SK-N-SH (cell line): ENCODE results near the gene RFPL2. TPM values are rescaled to one million over a fixed set of nuclear protein-coding genes. Genes with fewer than 3 reads are reported as not detected.
"Not testable (repeated sequence)": the region's sequence is repeated elsewhere in the genome, so short reads cannot be mapped to it uniquely, and the experiment has no call there.

ENCODE experiments used
- CTCF ChIA-PET: fragments of 300-600, 350-600 bp; formaldehyde crosslinking; extraction: SDS; loops from one replicate; lab custom pipeline; 2021; lab: Yijun Ruan, JAX
- POLR2A ChIA-PET: fragments of 350-600 bp; sonication (Branson Sonifier 250); formaldehyde crosslinking; extraction: SDS; loops from one replicate; lab custom pipeline; 2020; ENCODE audit warnings: antibody characterized with exemption, inconsistent platforms; lab: Yijun Ruan, JAX
- DNase-seq: peaks from one replicate; pipeline ENCODE4 v3.0.0; 2012
- H2AFZ ChIP-seq: fragments of 200-600 bp; sonication (generic); 2 replicates; pipeline ENCODE4 v1.8.1; 2016; ENCODE audit warnings: antibody characterized with exemption, mild to moderate bottlenecking, low read depth
- H3F3A ChIP-seq: fragments of 200-600 bp; sonication (generic); replicated peaks from 2 replicates; pipeline ENCODE3; 2016; ENCODE audit warnings: antibody characterized with exemption, mild to moderate bottlenecking; ENCODE audit not compliant: insufficient read depth
- H3K27ac ChIP-seq, 2 experiments: fragments of 200-500 bp in 1 of 2; fragments of 200-600 bp in 1 of 2; sonication (Bioruptor generic) in 1 of 2; sonication (generic), shearing (Covaris generic) in 1 of 2; 2 replicates each; pipeline versions ENCODE4 v1.5.1 to v1.6.1; 2014 to 2016; ENCODE audit warnings: low read depth in 2 of 2, inconsistent platforms in 1 of 2, low read length in 1 of 2, mild to moderate bottlenecking in 1 of 2, mixed read lengths in 1 of 2
- H3K27me3 ChIP-seq: fragments of 200-600 bp; sonication (generic), shearing (Covaris generic); 2 replicates; pipeline ENCODE4 v1.6.1; 2016; ENCODE audit warnings: mixed run types; ENCODE audit not compliant: insufficient read depth
- H3K36me3 ChIP-seq, 2 experiments: fragments of 200-500 bp in 1 of 2; fragments of 200-600 bp in 1 of 2; sonication (Bioruptor generic) in 1 of 2; sonication (generic) in 1 of 2; replicated peaks in 1 of 2; 2 replicates each; pipeline versions ENCODE3 to v1.5.1; 2014 to 2016; ENCODE audit warnings: low read length in 1 of 2, mild to moderate bottlenecking in 1 of 2; ENCODE audit not compliant: insufficient read depth in 2 of 2, control insufficient read depth in 1 of 2
- H3K4me1 ChIP-seq, 2 experiments: fragments of 200-500 bp in 1 of 2; fragments of 200-600 bp in 1 of 2; sonication (Bioruptor generic) in 1 of 2; sonication (generic), shearing (Covaris generic) in 1 of 2; 2 replicates each; pipeline versions ENCODE4 v1.5.1 to v1.6.1; 2014 to 2016; ENCODE audit warnings: low read depth in 1 of 2, low read length in 1 of 2, mixed run types in 1 of 2; ENCODE audit not compliant: insufficient read depth in 2 of 2, control insufficient read depth in 1 of 2
- H3K4me2 ChIP-seq: fragments of 200-600 bp; sonication (generic), shearing (Covaris generic); 2 replicates; pipeline ENCODE4 v1.6.1; 2017; ENCODE audit warnings: mixed run types
- H3K4me3 ChIP-seq, 2 experiments: fragments of 200-500 bp in 1 of 2; fragments of 200-600 bp in 1 of 2; sonication (Bioruptor generic) in 1 of 2; sonication (generic), shearing (Covaris generic) in 1 of 2; 2 replicates each; pipeline versions ENCODE4 v1.5.1 to v1.8.1; 2014 to 2016; ENCODE audit warnings: low read depth in 2 of 2, inconsistent platforms in 1 of 2, low read length in 1 of 2, mild to moderate bottlenecking in 1 of 2, mixed read lengths in 1 of 2, moderate library complexity in 1 of 2
- H3K79me2 ChIP-seq: fragments of 200-600 bp; sonication (generic); 2 replicates; pipeline ENCODE4 v1.8.1; 2017; ENCODE audit warnings: mild to moderate bottlenecking; ENCODE audit not compliant: insufficient read depth
- H3K9ac ChIP-seq: fragments of 200-600 bp; sonication (generic); 2 replicates; pipeline ENCODE4 v1.6.1; 2017; ENCODE audit warnings: mixed run types
- H3K9me2 ChIP-seq: fragments of 200-600 bp; sonication (generic); 2 replicates; pipeline ENCODE4 v1.6.1; 2017; ENCODE audit warnings: mixed run types
- H3K9me3 ChIP-seq: fragments of 200-600 bp; sonication (generic); 2 replicates; pipeline ENCODE4 v1.6.1; 2017; ENCODE audit warnings: mixed run types, mild to moderate bottlenecking, moderate library complexity
- H4K20me1 ChIP-seq: fragments of 200-600 bp; sonication (generic); 2 replicates; pipeline ENCODE4 v1.6.1; 2017; ENCODE audit warnings: mild to moderate bottlenecking, mixed run types; ENCODE audit not compliant: insufficient read depth
- ELF1 ChIP-seq: IDR thresholded peaks from 2 replicates; pipeline ENCODE4 v1.4.0; 2012
- EZH2phosphoT487 ChIP-seq: fragments of 200-600 bp; sonication (generic); IDR thresholded peaks from 2 replicates; pipeline ENCODE4 v1.6.1; 2017; ENCODE audit warnings: low read depth, mixed run types, mild to moderate bottlenecking, antibody characterized with exemption, moderate library complexity, borderline replicate concordance
- FOXM1 ChIP-seq: IDR thresholded peaks from 2 replicates; pipeline ENCODE4 v1.4.0; 2012; ENCODE audit warnings: low read depth, mild to moderate bottlenecking
- GABPA ChIP-seq: IDR thresholded peaks from 2 replicates; pipeline ENCODE4 v1.4.0; 2012; ENCODE audit warnings: low read depth, mild to moderate bottlenecking
- GATA2 ChIP-seq: sonication (generic); formaldehyde crosslinking; IDR thresholded peaks from 2 replicates; pipeline ENCODE4 v1.5.0; 2020; ENCODE audit warnings: mild to moderate bottlenecking, missing genetic modification reagents
- IRF3 ChIP-seq: fragments of 150-350 bp; IDR thresholded peaks from 2 replicates; pipeline ENCODE4 v1.6.1; 2016; ENCODE audit warnings: mild to moderate bottlenecking, low read depth, low read length
- JUND ChIP-seq: IDR thresholded peaks from 2 replicates; pipeline ENCODE4 v1.4.0; 2012
- MEF2A ChIP-seq: IDR thresholded peaks from 2 replicates; pipeline ENCODE4 v1.4.0; 2012; ENCODE audit warnings: low read depth, borderline replicate concordance
- MXI1 ChIP-seq: IDR thresholded peaks from 2 replicates; pipeline ENCODE4 v1.6.1; 2012; ENCODE audit warnings: mild to moderate bottlenecking, low read depth, low read length, improper control_type of control experiment
- RAD21 ChIP-seq: IDR thresholded peaks from 2 replicates; pipeline ENCODE4 v1.6.1; 2012; ENCODE audit warnings: mild to moderate bottlenecking, low read length
- RFX5 ChIP-seq: IDR thresholded peaks from 2 replicates; pipeline ENCODE4 v1.6.1; 2012; ENCODE audit warnings: mild to moderate bottlenecking, improper control_type of control experiment, low read length
- RXRA ChIP-seq: IDR thresholded peaks from 2 replicates; pipeline ENCODE4 v1.4.0; 2012; ENCODE audit warnings: low read depth, mild to moderate bottlenecking, borderline replicate concordance
- SIN3A ChIP-seq: IDR thresholded peaks from 2 replicates; pipeline ENCODE4 v1.6.1; 2012; ENCODE audit warnings: low read depth, mild to moderate bottlenecking, low read length, moderate library complexity, borderline replicate concordance
- TCF12 ChIP-seq: IDR thresholded peaks from 2 replicates; pipeline ENCODE4 v1.4.0; 2012
- TEAD4 ChIP-seq: IDR thresholded peaks from 2 replicates; pipeline ENCODE4 v1.4.0; 2012; ENCODE audit warnings: mild to moderate bottlenecking, borderline replicate concordance; ENCODE audit not compliant: insufficient read depth
- USF1 ChIP-seq: IDR thresholded peaks from 2 replicates; pipeline ENCODE4 v1.4.0; 2012; ENCODE audit warnings: low read depth, borderline replicate concordance
- ZBTB33 ChIP-seq: IDR thresholded peaks from 2 replicates; pipeline ENCODE4 v1.4.0; 2012; ENCODE audit warnings: low read depth, borderline replicate concordance
- WGBS: methylation state at CpG from one replicate; pipeline ENCODE4 v1.1.6; 2017; ENCODE audit warnings: low lambda C conversion rate; 5-methylcytosine and 5-hydroxymethylcytosine counted together
- polyA plus RNA-seq, 3 experiments: library from polyadenylated mRNA; depleted of rRNA; stranded (reverse); fragments of >200 nt; gene quantifications; 2 replicates each; pipeline ENCODE4 v1.2.3, GENCODE V29; 2012

RFPL2 gene
- polyA plus RNA-seq, 1 of the 3 experiments (the other 2 are of a cell fraction) = 0.05 TPM

- no peaks in the 10 kb centered on the region for H3K79me2 ChIP-seq
- no peak for DNase-seq
- no peaks in the 10 kb centered on the region for H3K4me1 ChIP-seq
- no peak overlapping the region for H3K27ac ChIP-seq
- no peaks in the 10 kb centered on the region for H3K9me2 ChIP-seq
- no peak for TF ChIP-seq RXRA
- H4K20me1 ChIP-seq = no peaks in the 10 kb centered on the region
- H3K9me3 ChIP-seq = no peaks in the 10 kb centered on the region
- WGBS = 38% methylated on average over 6 of the region's 6 CpGs
- H3K9ac ChIP-seq = no peak overlapping the region
- H2AFZ ChIP-seq = no peak overlapping the region
- H3K4me3 ChIP-seq = no peak overlapping the region
- H3K36me3 ChIP-seq = no peaks in the 10 kb centered on the region
- no peak overlapping the region for H3K4me2 ChIP-seq
- ChIA-PET POLR2A (no interaction called here), CTCF (interaction anchor here (2.1 to 3.1 kb wide), 2 partner anchors 38 to 101 kb away, joined by 5 to 14 read pairs; no protein-coding TSS in a partner anchor)
- H3F3A ChIP-seq = no peaks in the 10 kb centered on the region
- no peaks in the 10 kb centered on the region for H3K27me3 ChIP-seq
Observed at GRCh38 chr22:32164075-32164860, 40.6 kb downstream of the RFPL2 start.

GRCh38 chr22:32160411-32160810, 44.5 kb downstream of the RFPL2 start:
- H3K4me1 ChIP-seq, H4K20me1 ChIP-seq, H3K79me2 ChIP-seq, H3K36me3 ChIP-seq, CTCF ChIA-PET, H3K9me3 ChIP-seq, H3K9ac ChIP-seq, POLR2A ChIA-PET, H3K9me2 ChIP-seq, H3K27ac ChIP-seq, H3K4me3 ChIP-seq, H3F3A ChIP-seq, DNase-seq, H3K27me3 ChIP-seq, H3K4me2 ChIP-seq, H2AFZ ChIP-seq: not testable (repeated sequence)
- 66% methylated on average over 5 of the region's 5 CpGs for whole genome bisulfite sequencing

GRCh38 chr22:32158712-32159533, 46.0 kb downstream of the RFPL2 start, which contains the start of gene C22orf42:
C22orf42 (minus strand) TSS chr22:32159303; CDS start chr22:32159215, 88 bp downstream.
- ChIA-PET CTCF (no interaction called here), POLR2A (no interaction called here)
- no peak for TF ChIP-seq TCF12
- TF ChIP-seq RFX5 = no peak
- no peak for TF ChIP-seq JUND
- TF ChIP-seq MXI1 = no peak
- TF ChIP-seq EZH2phosphoT487 = no peak
- no peak for TF ChIP-seq USF1
- TF ChIP-seq FOXM1 = no peak
- TF ChIP-seq GATA2 (CRISPR knock-in tag) = no peak
- TF ChIP-seq MEF2A = no peak
- no peak for TF ChIP-seq ZBTB33
- TF ChIP-seq GABPA = no peak
- TF ChIP-seq IRF3 = no peak
- TF ChIP-seq SIN3A = no peak
- TF ChIP-seq ELF1 = no peak
- TF ChIP-seq TEAD4 = no peak
- TF ChIP-seq RAD21 = no peak
- no peak for DNase-seq
- Histone ChIP-seq H2AFZ (no peak within 1 kb of the TSS), H3K9ac (no peak within 1 kb of the TSS), H3K27me3 (no peaks in the 10 kb centered on the region), H4K20me1 (no peaks in the 10 kb centered on the region), H3K4me3 (no peak within 1 kb of the TSS), H3K79me2 (no peaks in the 10 kb centered on the region), H3K36me3 (no peaks in the 10 kb centered on the region), H3K4me1 (no peaks in the 10 kb centered on the region), H3K4me2 (no peak within 1 kb of the TSS), H3K27ac (no peak within 1 kb of the TSS), H3K9me3 (no peaks in the 10 kb centered on the region), H3K9me2 (no peaks in the 10 kb centered on the region), H3F3A (no peaks in the 10 kb centered on the region)
- WGBS = 38% methylated on average over 8 of the region's 12 CpGs
